T-helper 2 cell treated with Interferon-gamma antibody and Interleukin-4, amounts not matched to agents 5 μg/mL and 100 μg/mL, for 36 hours (primary cell): ENCODE results near the gene ZRSR2.
"Not testable (repeated sequence)": the region's sequence is repeated elsewhere in the genome, so short reads cannot be mapped to it uniquely, and the experiment has no call there.

Experiments used
- DNase-seq: peaks from one replicate; pipeline ENCODE4 v3.0.0; 2021; ENCODE audit warnings: low spot score
- H3K27ac Mint-ChIP-seq: one replicate; pipeline ENCODE4 v1.8.0; 2021; ENCODE audit warnings: mild to moderate bottlenecking, mixed read lengths
- H3K27me3 Mint-ChIP-seq: one replicate; pipeline ENCODE4 v1.8.0; 2021; ENCODE audit warnings: low read depth, mixed read lengths
- H3K36me3 Mint-ChIP-seq: one replicate; pipeline ENCODE4 v1.8.0; 2021; ENCODE audit warnings: low read depth, mixed read lengths
- H3K4me1 Mint-ChIP-seq: one replicate; pipeline ENCODE4 v1.8.0; 2021; ENCODE audit warnings: low read depth, mixed read lengths
- H3K4me3 Mint-ChIP-seq: one replicate; pipeline ENCODE4 v1.8.0; 2022; ENCODE audit warnings: mild to moderate bottlenecking, moderate library complexity, mixed read lengths
- H3K9me3 Mint-ChIP-seq: one replicate; pipeline ENCODE4 v1.8.0; 2021; ENCODE audit warnings: mixed read lengths

Gene ZRSR2

GRCh38 chrX:15789979-15790768 lies at the start of gene ZRSR2:
ZRSR2 (plus strand) TSS chrX:15790484; CDS start chrX:15790496, 12 bp downstream.
- Mint-ChIP-seq H3K27ac (no peak within 1 kb of the TSS), H3K27me3 (no peaks in the 10 kb centered on the region), H3K9me3 (no peaks in the 10 kb centered on the region), H3K4me3 (no peak within 1 kb of the TSS), H3K4me1 (peaks cover 10% of the 10 kb centered on the region), H3K36me3 (peaks cover 10% of the 10 kb centered on the region)
- peak; percentile 86 for DNase-seq

- no peaks in the 10 kb centered on the region for H3K27me3 Mint-ChIP-seq
- H3K36me3 Mint-ChIP-seq, result peaks cover 39% of the 10 kb centered on the region
- H3K4me3 Mint-ChIP-seq, result no peak overlapping the region
- DNase-seq, result no peak
- peaks cover 39% of the 10 kb centered on the region for H3K4me1 Mint-ChIP-seq
- H3K27ac Mint-ChIP-seq, result no peak overlapping the region
- H3K9me3 Mint-ChIP-seq, result no peaks in the 10 kb centered on the region
Measured at GRCh38 chrX:15744181-15744867, 46.0 kb upstream of the ZRSR2 start.

- no peak overlapping the region for H3K27ac Mint-ChIP-seq
- H3K27me3 Mint-ChIP-seq, result no peaks in the 10 kb centered on the region
- DNase-seq, result no peak
- peaks cover 47% of the 10 kb centered on the region for H3K36me3 Mint-ChIP-seq
- no peak overlapping the region for H3K4me3 Mint-ChIP-seq
- peaks cover 37% of the 10 kb centered on the region for H3K4me1 Mint-ChIP-seq
- no peaks in the 10 kb centered on the region for H3K9me3 Mint-ChIP-seq
Measured at GRCh38 chrX:15745179-15745578, 45.1 kb upstream of the ZRSR2 start.

GRCh38 chrX:15746651-15747050 lies 43.6 kb upstream of the ZRSR2 start:
- H3K36me3 Mint-ChIP-seq, result peaks cover 50% of the 10 kb centered on the region
- H3K9me3 Mint-ChIP-seq, H3K27ac Mint-ChIP-seq, DNase-seq, H3K27me3 Mint-ChIP-seq, H3K4me3 Mint-ChIP-seq: not testable (repeated sequence)
- peaks cover 49% of the 10 kb centered on the region for H3K4me1 Mint-ChIP-seq

- Mint-ChIP-seq H3K9me3 (no peaks in the 10 kb centered on the region), H3K27ac (no peak overlapping the region), H3K4me1 (peaks cover 47% of the 10 kb centered on the region), H3K36me3 (peaks cover 43% of the 10 kb centered on the region), H3K27me3 (no peaks in the 10 kb centered on the region), H3K4me3 (no peak overlapping the region)
- DNase-seq, result no peak
Measured at GRCh38 chrX:15747626-15748173, 42.6 kb upstream of the ZRSR2 start.

GRCh38 chrX:15748841-15749240 lies 41.4 kb upstream of the ZRSR2 start:
- no peak for DNase-seq
- Mint-ChIP-seq H3K4me1 (peaks cover 50% of the 10 kb centered on the region), H3K36me3 (peaks cover 39% of the 10 kb centered on the region), H3K27ac (peak overlapping the region; percentile 98), H3K27me3 (no peaks in the 10 kb centered on the region), H3K4me3 (peak overlapping the region; percentile 63), H3K9me3 (no peaks in the 10 kb centered on the region)

GRCh38 chrX:15749642-15750610 lies 40.4 kb upstream of the ZRSR2 start:
- Mint-ChIP-seq H3K36me3 (peaks cover 40% of the 10 kb centered on the region), H3K4me3 (peak overlapping the region; percentile 80), H3K27ac (peak overlapping the region; percentile 98), H3K27me3 (no peaks in the 10 kb centered on the region), H3K9me3 (no peaks in the 10 kb centered on the region), H3K4me1 (peaks cover 51% of the 10 kb centered on the region)
- DNase-seq, result no peak

- H3K4me1 Mint-ChIP-seq, result peaks cover 49% of the 10 kb centered on the region
- H3K9me3 Mint-ChIP-seq, result no peaks in the 10 kb centered on the region
- peak overlapping the region; percentile 80 for H3K4me3 Mint-ChIP-seq
- DNase-seq, result no peak
- H3K36me3 Mint-ChIP-seq, result peaks cover 38% of the 10 kb centered on the region
- H3K27me3 Mint-ChIP-seq, result no peaks in the 10 kb centered on the region
- H3K27ac Mint-ChIP-seq, result peak overlapping the region; percentile 98
Measured at GRCh38 chrX:15750611-15751154, 39.6 kb upstream of the ZRSR2 start.

- peaks cover 40% of the 10 kb centered on the region for H3K36me3 Mint-ChIP-seq
- no peaks in the 10 kb centered on the region for H3K9me3 Mint-ChIP-seq
- H3K27me3 Mint-ChIP-seq, result no peaks in the 10 kb centered on the region
- no peak for DNase-seq
- peak overlapping the region; percentile 80 for H3K4me3 Mint-ChIP-seq
- H3K27ac Mint-ChIP-seq, result peak overlapping the region; percentile 98
- H3K4me1 Mint-ChIP-seq, result peaks cover 51% of the 10 kb centered on the region
Measured at GRCh38 chrX:15751155-15751819, 39.0 kb upstream of the ZRSR2 start.

- no peak overlapping the region for H3K27ac Mint-ChIP-seq
Measured at GRCh38 chrX:15755091-15755490, 35.2 kb upstream of the ZRSR2 start.

GRCh38 chrX:15758140-15758539 lies 32.1 kb upstream of the ZRSR2 start:
- no peak overlapping the region for H3K27ac Mint-ChIP-seq
- no peaks in the 10 kb centered on the region for H3K9me3 Mint-ChIP-seq
- H3K4me3 Mint-ChIP-seq, result no peak overlapping the region
- peaks cover 44% of the 10 kb centered on the region for H3K4me1 Mint-ChIP-seq
- H3K36me3 Mint-ChIP-seq, result peaks cover 19% of the 10 kb centered on the region
- DNase-seq, result no peak
- no peaks in the 10 kb centered on the region for H3K27me3 Mint-ChIP-seq

More at GRCh38 chrX:15755091-15755490, 35.2 kb upstream of the ZRSR2 start:
- peaks cover 29% of the 10 kb centered on the region for H3K36me3 Mint-ChIP-seq
- H3K9me3 Mint-ChIP-seq, result no peaks in the 10 kb centered on the region
- peaks cover 51% of the 10 kb centered on the region for H3K4me1 Mint-ChIP-seq
- H3K4me3 Mint-ChIP-seq, result no peak overlapping the region
- H3K27me3 Mint-ChIP-seq, result no peaks in the 10 kb centered on the region
- no peak for DNase-seq

- Mint-ChIP-seq H3K27ac (peak overlapping the region; percentile 95), H3K4me1 (peaks cover 35% of the 10 kb centered on the region), H3K4me3 (peak overlapping the region; percentile 74), H3K36me3 (peaks cover 13% of the 10 kb centered on the region)
- H3K27me3 Mint-ChIP-seq, H3K9me3 Mint-ChIP-seq: not testable (repeated sequence)
- DNase-seq, result peak; percentile 19
Measured at GRCh38 chrX:15759886-15760285, 30.4 kb upstream of the ZRSR2 start.
